Hippocampal formation (tissue), 2 donors: Measurements from ENCODE around the gene PLEKHG3.

Experiments used
- DNase-seq, 2 donors: peaks; one replicate each; lab custom pipeline; 2025; lab: John Stamatoyannopoulos, UW

The PLEKHG3 gene

GRCh38 chr14:64763801-64764621 is 59.8 kb downstream of the PLEKHG3 start:
- peak in 1 of 2 donors; percentile 15 for DNase-seq

- DNase-seq, result peak; percentile 59 to 72
Observed at GRCh38 chr14:64764641-64765520, 60.7 kb downstream of the PLEKHG3 start.

- DNase-seq, result no peak
Observed at GRCh38 chr14:64765740-64766302, 61.6 kb downstream of the PLEKHG3 start.

GRCh38 chr14:64766430-64767151 is 62.4 kb downstream of the PLEKHG3 start:
- DNase-seq, result no peak

GRCh38 chr14:64767215-64767964 is 63.2 kb downstream of the PLEKHG3 start:
- DNase-seq, result no peak

- DNase-seq, result no peak
Observed at GRCh38 chr14:64768401-64769095, 64.3 kb downstream of the PLEKHG3 start.

GRCh38 chr14:64769096-64770020 is 65.1 kb downstream of the PLEKHG3 start:
- DNase-seq, result no peak

GRCh38 chr14:64770751-64771150 is 66.5 kb downstream of the PLEKHG3 start:
- no peak for DNase-seq

GRCh38 chr14:64771161-64771560 is 66.9 kb downstream of the PLEKHG3 start:
- DNase-seq, result no peak

GRCh38 chr14:64772397-64772950 is 68.2 kb downstream of the PLEKHG3 start:
- DNase-seq, result no peak

GRCh38 chr14:64773046-64773445 is 68.8 kb downstream of the PLEKHG3 start:
- DNase-seq, result no peak

- no peak for DNase-seq
Observed at GRCh38 chr14:64773577-64773976, 69.4 kb downstream of the PLEKHG3 start.

- DNase-seq, result no peak
Observed at GRCh38 chr14:64774272-64774671, 70.0 kb downstream of the PLEKHG3 start.

- DNase-seq, result no peak
Observed at GRCh38 chr14:64775081-64775777, 71.0 kb downstream of the PLEKHG3 start.

- no peak for DNase-seq
Observed at GRCh38 chr14:64777461-64777860, 73.2 kb downstream of the PLEKHG3 start.

- no peak for DNase-seq
Observed at GRCh38 chr14:64778104-64778754, 74.0 kb downstream of the PLEKHG3 start.

- DNase-seq, result no peak
Observed at GRCh38 chr14:64779472-64779871, 75.2 kb downstream of the PLEKHG3 start.

GRCh38 chr14:64782196-64782595 is 78.0 kb downstream of the PLEKHG3 start:
- no peak for DNase-seq
